H54 (cell line): ENCODE data around the gene NTM.

Experiments
- DNase-seq: peaks from one replicate; pipeline ENCODE4 v3.0.0; 2011; ENCODE audit warnings: low spot score, mixed read lengths; ENCODE audit not compliant: insufficient read length
- FAIRE-seq: peaks from 3 replicates; lab custom pipeline; 2011; peaks lifted over from hg19 to GRCh38; lab: Jason Lieb, UNC
- POLR2A ChIP-seq: IDR thresholded peaks from 2 replicates; pipeline ENCODE4 v1.6.1; 2011; ENCODE audit warnings: low read depth, mild to moderate bottlenecking, low read length

Gene NTM

GRCh38 chr11:131850507-131850906 lies 480.1 kb downstream of the NTM start:
- TF ChIP-seq POLR2A, result no peak
- no peak for FAIRE-seq
- no peak for DNase-seq

DNA sequence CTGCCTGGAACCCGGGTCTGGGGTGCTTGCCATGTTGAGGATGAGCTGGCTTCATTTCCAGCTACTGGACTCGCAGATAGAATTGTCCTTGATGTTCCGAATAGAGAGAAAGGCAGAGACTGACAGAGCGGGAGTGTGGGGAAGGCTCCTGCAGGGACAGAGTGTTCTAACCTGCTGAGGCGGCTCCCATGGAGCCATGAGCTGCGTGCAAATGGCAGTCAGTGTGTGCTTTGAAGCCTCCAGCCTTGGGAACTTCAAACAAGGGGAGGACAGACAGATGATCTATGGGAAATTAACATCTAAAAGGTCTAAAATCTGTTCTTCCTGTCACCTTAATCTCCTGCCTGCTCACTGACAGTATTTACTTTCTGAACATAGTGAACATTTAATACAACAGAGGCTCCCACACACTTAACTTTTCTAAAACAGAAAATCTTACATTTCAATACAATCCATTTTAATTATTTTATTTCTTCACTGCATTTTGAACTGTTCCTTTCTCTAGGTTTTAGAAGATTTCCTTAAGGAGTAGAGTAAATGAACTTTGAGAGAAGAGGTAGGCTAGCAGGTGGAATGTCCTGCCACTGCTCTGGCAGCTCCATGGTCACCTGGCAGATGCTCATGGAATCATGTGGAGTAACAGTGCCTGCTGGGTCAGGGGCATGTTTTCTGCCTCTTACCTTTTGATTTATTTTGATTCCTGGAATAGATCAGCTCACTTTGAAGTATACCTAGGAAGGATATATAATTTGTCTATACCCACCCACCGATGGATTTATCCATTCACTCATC lies 481.7 kb downstream of the NTM start:
- DNase-seq, result no peak
- no peak for TF ChIP-seq POLR2A
- FAIRE-seq, result no peak

DNA sequence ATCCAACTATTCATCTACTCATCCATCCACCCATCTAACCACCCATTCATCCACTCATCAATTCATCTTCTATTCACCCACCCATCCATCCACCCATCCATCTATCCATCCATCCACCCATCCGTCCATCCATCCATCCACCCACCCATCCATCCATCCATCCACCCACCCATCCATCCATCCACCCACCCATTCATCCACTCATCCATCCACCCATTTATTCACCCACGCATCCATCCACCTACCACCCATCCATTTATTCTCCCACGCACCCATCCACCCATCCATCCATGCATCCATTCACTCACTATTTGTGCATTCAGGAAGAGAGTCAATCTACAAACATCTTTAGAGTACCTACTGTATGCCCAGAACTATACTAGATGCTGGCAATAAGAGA lies 482.3 kb downstream of the NTM start:
- FAIRE-seq, result no peak
- TF ChIP-seq POLR2A, result no peak
- DNase-seq, result no peak

GRCh38 chr11:131854391-131854790 lies 484.0 kb downstream of the NTM start:
- DNase-seq (no peak), FAIRE-seq (no peak)
- TF ChIP-seq POLR2A, result no peak

DNA sequence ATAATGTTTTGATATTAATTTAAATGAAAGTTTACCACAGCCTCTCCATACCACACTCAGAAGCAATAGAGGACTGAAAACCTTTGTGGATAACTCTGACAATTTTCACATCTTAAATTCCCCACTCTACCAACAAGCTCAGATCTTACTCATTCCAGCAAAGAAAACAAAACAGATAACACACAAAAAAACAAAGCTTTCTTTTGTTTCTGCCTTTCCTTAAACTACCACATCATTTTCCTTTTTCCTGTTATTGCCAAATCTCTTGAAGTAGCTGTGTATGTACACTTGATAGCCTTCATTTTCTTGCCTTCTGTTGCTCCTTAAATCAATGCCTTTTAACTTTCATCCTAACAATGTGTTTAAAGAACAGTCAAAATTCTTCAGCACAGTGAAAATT lies 484.9 kb downstream of the NTM start:
- DNase-seq (no peak), FAIRE-seq (no peak)
- TF ChIP-seq POLR2A, result no peak

DNA sequence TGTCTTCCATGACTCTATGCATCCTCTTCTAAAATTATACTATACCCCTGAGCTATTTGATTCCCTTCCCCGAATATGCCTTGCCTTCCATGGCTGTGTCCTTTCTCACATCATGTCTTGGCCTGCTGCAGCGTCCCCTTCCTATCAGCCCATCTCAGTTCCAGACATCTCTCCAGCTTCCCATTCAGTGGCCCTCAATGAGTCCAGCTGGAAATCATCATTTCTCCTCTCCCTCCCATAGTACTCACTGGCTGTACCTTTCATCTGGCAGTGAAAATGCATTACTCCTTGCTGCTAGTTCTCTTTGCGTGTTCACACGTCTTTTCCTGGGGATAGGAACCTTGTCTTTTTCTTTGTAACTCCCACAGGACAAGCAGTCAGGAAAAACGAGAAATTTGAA lies 486.8 kb downstream of the NTM start:
- FAIRE-seq (no peak), DNase-seq (no peak)
- no peak for TF ChIP-seq POLR2A

DNA sequence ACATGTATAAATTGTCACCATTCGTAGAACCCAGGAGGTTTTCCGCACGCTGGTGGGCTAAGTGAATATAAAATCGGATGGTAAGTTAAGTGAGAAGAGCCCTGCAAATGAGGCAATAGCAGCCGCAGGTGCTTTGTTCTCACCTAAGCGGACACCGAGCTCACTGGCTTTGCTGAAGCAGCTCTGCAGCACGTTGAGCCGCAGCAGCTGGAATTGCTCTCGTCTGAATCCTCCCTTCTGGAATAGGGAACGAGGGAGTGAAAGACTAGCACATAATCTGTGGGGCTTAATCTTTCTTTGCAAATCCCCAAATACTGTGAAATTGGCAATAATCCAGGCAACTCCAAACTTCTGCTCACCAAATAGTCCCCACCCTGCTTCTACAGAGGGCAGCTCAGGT lies 488.1 kb downstream of the NTM start:
- DNase-seq, result no peak
- no peak for TF ChIP-seq POLR2A
- no peak for FAIRE-seq

GRCh38 chr11:131859538-131860210 lies 489.3 kb downstream of the NTM start:
- no peak for DNase-seq
- TF ChIP-seq POLR2A, result no peak

DNA sequence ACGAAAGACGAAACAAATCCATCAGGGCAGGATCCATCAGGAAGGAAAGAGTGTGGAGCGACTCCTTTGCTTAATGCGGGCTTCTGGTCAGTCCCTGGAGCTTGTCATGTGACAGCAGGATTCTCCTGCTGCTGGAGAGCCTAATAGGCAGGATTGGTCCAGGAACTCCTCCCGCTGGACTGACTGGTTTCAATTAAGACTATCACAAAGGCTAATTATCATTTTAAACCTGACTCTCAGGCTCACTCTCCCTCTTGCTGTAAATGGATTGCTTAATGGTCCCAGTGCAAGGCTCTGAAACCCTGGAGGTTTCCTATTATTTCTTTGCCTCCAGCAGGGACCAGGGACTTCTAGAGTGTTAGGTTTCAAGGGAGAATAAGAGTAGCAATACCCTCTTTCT lies 493.8 kb downstream of the NTM start:
- TF ChIP-seq POLR2A, result no peak
- DNase-seq (no peak), FAIRE-seq (no peak)

More at GRCh38 chr11:131859538-131860210, 489.3 kb downstream of the NTM start:
- no peak for FAIRE-seq

DNA sequence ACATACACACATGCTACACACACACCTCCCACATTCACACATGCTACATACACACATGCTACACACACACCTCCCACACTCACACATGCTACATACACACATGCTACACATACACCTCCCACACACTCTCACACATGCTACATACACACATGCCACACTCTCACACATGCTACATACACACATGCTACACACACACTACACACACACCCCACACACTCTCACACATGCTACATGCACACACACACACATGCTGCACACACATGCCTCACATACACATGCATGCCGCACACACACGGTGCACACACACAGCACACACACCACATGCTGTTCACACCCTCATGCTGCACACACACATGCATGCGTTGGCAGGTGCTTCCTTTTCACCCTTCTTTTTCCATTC lies 495.4 kb downstream of the NTM start:
- no peak for FAIRE-seq
- no peak for DNase-seq
- no peak for TF ChIP-seq POLR2A

GRCh38 chr11:131866535-131867400 lies 496.4 kb downstream of the NTM start:
- TF ChIP-seq POLR2A, result no peak
- DNase-seq (no peak), FAIRE-seq (no peak)

- DNase-seq, result peak; percentile 35
- TF ChIP-seq POLR2A, result no peak
- no peak for FAIRE-seq
Observed at GRCh38 chr11:131867457-131868257, 497.2 kb downstream of the NTM start.
